Testis (tissue), 2 donors: ENCODE results near the gene MIEN1.

Experiments
- CTCF ChIP-seq, 3 experiments: fragments of 450-650 bp in 2 of 3; fragments of 200-600 bp in 1 of 3; sonication (generic) in 1 of 3; IDR thresholded peaks; one replicate each; pipeline ENCODE4 v1.5.1; 2016 to 2019; ENCODE audit warnings: antibody characterized with exemption in 3 of 3, mild to moderate bottlenecking in 2 of 3, moderate library complexity in 1 of 3
- POLR2A ChIP-seq: fragments of 450-650 bp; IDR thresholded peaks from one replicate; pipeline ENCODE4 v1.6.1; 2017; ENCODE audit warnings: antibody characterized with exemption, mild to moderate bottlenecking, moderate library complexity

- no peak for TF ChIP-seq CTCF (IDR thresholded peaks at IDR 0.05)
- no peak for TF ChIP-seq POLR2A
Observed at GRCh38 chr17:39717660-39718059, 12.7 kb downstream of the MIEN1 start.
